Hepatocyte (in vitro differentiated cells): ENCODE data around the gene DEPDC4. TPM values are rescaled to one million over a fixed set of nuclear protein-coding genes. Genes with fewer than 3 reads are reported as not detected.

Experiments used
- DNase-seq: peaks from one replicate; pipeline ENCODE4 v3.0.0-alpha.2; 2016; ENCODE audit warnings: low spot score
- H2AFZ ChIP-seq: fragments of 200-600 bp; sonication (generic); 2 replicates; pipeline ENCODE4 v1.6.0; 2016; ENCODE audit warnings: antibody characterized with exemption, mild to moderate bottlenecking
- H3K27ac ChIP-seq: fragments of 200-600 bp; sonication (generic); 2 replicates; pipeline ENCODE4 v1.5.1; 2016; ENCODE audit warnings: mild to moderate bottlenecking
- H3K27me3 ChIP-seq: fragments of 200-600 bp; sonication (generic); 2 replicates; pipeline ENCODE4 v1.6.1; 2016
- H3K36me3 ChIP-seq: fragments of 200-600 bp; sonication (generic); replicated peaks from 2 replicates; pipeline ENCODE4 v1.5.1; 2016; ENCODE audit warnings: low read depth; ENCODE audit not compliant: insufficient read depth
- H3K4me1 ChIP-seq: fragments of 200-600 bp; sonication (generic); 2 replicates; pipeline ENCODE4 v1.5.1; 2016; ENCODE audit warnings: mild to moderate bottlenecking, moderate library complexity; ENCODE audit not compliant: insufficient read depth
- H3K4me2 ChIP-seq: fragments of 200-600 bp; sonication (generic); 2 replicates; pipeline ENCODE4 v1.6.0; 2016
- H3K4me3 ChIP-seq: fragments of 200-600 bp; sonication (generic); 2 replicates; pipeline ENCODE4 v1.5.1; 2016; ENCODE audit warnings: mild to moderate bottlenecking
- H3K79me2 ChIP-seq: fragments of 200-600 bp; sonication (generic); 2 replicates; pipeline ENCODE4 v1.6.0; 2017; ENCODE audit warnings: mild to moderate bottlenecking
- H3K9me2 ChIP-seq: fragments of 200-600 bp; sonication (generic); replicated peaks from 2 replicates; pipeline ENCODE4 v1.6.0; 2017; ENCODE audit warnings: mild to moderate bottlenecking; ENCODE audit not compliant: insufficient read depth
- H3K9me3 ChIP-seq: fragments of 200-600 bp; sonication (generic); 2 replicates; pipeline ENCODE4 v1.5.1; 2016; ENCODE audit warnings: low read depth, mild to moderate bottlenecking
- H4K20me1 ChIP-seq: fragments of 200-600 bp; sonication (generic); 2 replicates; pipeline ENCODE4 v1.6.0; 2016; ENCODE audit warnings: mild to moderate bottlenecking; ENCODE audit not compliant: insufficient read depth, poor library complexity, severe bottlenecking
- EZH2 ChIP-seq: fragments of 200-600 bp; sonication (generic); IDR thresholded peaks from 2 replicates; pipeline ENCODE4 v1.6.1; 2016; ENCODE audit warnings: antibody characterized with exemption, mild to moderate bottlenecking, borderline replicate concordance
- EZH2phosphoT487 ChIP-seq: fragments of 200-600 bp; sonication (generic); IDR thresholded peaks from one replicate; pipeline ENCODE4 v1.6.1; 2018; ENCODE audit warnings: antibody characterized with exemption, mild to moderate bottlenecking, low read depth, moderate library complexity; ENCODE audit not compliant: unreplicated experiment, severe bottlenecking
- WGBS: methylation state at CpG from one replicate; pipeline ENCODE4 v1.1.6; 2016; ENCODE audit warnings: low lambda C conversion rate; ENCODE audit errors: missing lambda C conversion rate; 5-methylcytosine and 5-hydroxymethylcytosine counted together
- polyA plus RNA-seq: library from polyadenylated mRNA; unstranded; fragments of >200 nt; fragmentation: Nextera tagmentation; extraction: Ambion mirVana; gene quantifications from 2 replicates; pipeline ENCODE4 v1.2.1, GENCODE V29; 2016
- total RNA-seq: library from RNA; depleted of rRNA; stranded (reverse); fragments of >200 nt; gene quantifications from 2 replicates; pipeline ENCODE4 v1.2.3, GENCODE V29; 2014
- TF ChIP-seq, protein P1 (sequence below): fragments of 200-600 bp; sonication (generic); IDR thresholded peaks from 2 replicates; pipeline ENCODE4 v1.5.1; 2016; ENCODE audit warnings: antibody characterized with exemption, mild to moderate bottlenecking; ENCODE audit not compliant: poor library complexity

Gene DEPDC4
- total and polyA plus RNA-seq, 2 experiments from 2014 or later: 0.69 to 1.3 TPM

DNA sequence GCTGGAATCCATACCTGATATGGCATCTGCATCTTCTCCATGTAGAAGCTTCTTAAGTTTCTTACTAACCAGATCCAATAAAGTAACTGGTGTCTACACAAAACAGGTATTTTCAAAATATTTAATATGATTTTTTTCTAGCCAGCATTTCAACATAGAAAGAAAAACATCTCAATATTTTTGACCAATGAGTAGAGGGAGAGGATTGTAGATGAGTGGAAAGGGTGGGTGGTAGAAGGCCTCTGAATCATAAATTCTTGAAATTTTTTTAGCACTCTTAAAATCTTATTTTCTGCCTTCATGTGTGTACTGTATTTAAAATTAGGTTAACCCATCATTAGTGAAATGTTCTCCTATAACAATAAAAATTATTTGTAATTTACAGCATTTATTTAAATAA is 18.0 kb downstream of the DEPDC4 start:
- Histone ChIP-seq H3K36me3 (no peaks in the 10 kb centered on the region), H3K4me2 (no peak overlapping the region), H3K4me3 (no peak overlapping the region), H3K27me3 (no peaks in the 10 kb centered on the region), H3K9me3 (no peaks in the 10 kb centered on the region), H3K9me2 (no peaks in the 10 kb centered on the region), H2AFZ (no peak overlapping the region), H3K4me1 (peaks cover 7% of the 10 kb centered on the region), H4K20me1 (no peaks in the 10 kb centered on the region), H3K79me2 (no peaks in the 10 kb centered on the region), H3K27ac (no peak overlapping the region)
- no peak for DNase-seq
- no peak for TF ChIP-seq EZH2
- TF ChIP-seq, protein P1, sequence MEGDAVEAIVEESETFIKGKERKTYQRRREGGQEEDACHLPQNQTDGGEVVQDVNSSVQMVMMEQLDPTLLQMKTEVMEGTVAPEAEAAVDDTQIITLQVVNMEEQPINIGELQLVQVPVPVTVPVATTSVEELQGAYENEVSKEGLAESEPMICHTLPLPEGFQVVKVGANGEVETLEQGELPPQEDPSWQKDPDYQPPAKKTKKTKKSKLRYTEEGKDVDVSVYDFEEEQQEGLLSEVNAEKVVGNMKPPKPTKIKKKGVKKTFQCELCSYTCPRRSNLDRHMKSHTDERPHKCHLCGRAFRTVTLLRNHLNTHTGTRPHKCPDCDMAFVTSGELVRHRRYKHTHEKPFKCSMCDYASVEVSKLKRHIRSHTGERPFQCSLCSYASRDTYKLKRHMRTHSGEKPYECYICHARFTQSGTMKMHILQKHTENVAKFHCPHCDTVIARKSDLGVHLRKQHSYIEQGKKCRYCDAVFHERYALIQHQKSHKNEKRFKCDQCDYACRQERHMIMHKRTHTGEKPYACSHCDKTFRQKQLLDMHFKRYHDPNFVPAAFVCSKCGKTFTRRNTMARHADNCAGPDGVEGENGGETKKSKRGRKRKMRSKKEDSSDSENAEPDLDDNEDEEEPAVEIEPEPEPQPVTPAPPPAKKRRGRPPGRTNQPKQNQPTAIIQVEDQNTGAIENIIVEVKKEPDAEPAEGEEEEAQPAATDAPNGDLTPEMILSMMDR: no peak
- no peak for TF ChIP-seq EZH2phosphoT487

DNA sequence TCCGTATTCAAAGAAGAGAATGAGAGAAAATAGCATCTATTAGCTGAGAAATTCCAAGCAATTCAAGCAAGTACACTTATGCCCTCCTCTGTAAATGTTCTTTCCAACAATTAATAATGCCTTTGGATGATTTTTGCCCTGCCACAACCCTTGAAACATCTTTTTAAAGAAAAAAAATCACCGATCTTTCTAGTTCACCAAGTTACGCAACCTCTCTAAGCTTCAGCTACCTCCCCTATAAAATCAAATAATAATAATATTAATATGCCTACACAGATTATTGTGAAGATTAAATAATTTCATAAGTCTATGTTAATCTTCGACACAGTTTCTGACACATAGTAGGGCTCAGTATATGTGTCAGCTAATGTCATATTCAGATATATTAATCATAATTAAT is 19.1 kb downstream of the DEPDC4 start:
- H3K9me2 ChIP-seq: no peaks in the 10 kb centered on the region
- H3K4me1 ChIP-seq: peaks cover 7% of the 10 kb centered on the region
- H3K79me2 ChIP-seq: no peaks in the 10 kb centered on the region
- H3K9me3 ChIP-seq: no peaks in the 10 kb centered on the region
- no peak overlapping the region for H3K27ac ChIP-seq
- no peak overlapping the region for H2AFZ ChIP-seq
- no peak overlapping the region for H3K4me2 ChIP-seq
- H3K36me3 ChIP-seq: no peaks in the 10 kb centered on the region
- DNase-seq: no peak
- no peaks in the 10 kb centered on the region for H3K27me3 ChIP-seq
- WGBS: 94% methylated on average over 4 of the region's 4 CpGs
- TF ChIP-seq EZH2 (no peak), EZH2phosphoT487 (no peak)
- TF ChIP-seq, protein P1: no peak
- H3K4me3 ChIP-seq: no peak overlapping the region
- no peaks in the 10 kb centered on the region for H4K20me1 ChIP-seq

DNA sequence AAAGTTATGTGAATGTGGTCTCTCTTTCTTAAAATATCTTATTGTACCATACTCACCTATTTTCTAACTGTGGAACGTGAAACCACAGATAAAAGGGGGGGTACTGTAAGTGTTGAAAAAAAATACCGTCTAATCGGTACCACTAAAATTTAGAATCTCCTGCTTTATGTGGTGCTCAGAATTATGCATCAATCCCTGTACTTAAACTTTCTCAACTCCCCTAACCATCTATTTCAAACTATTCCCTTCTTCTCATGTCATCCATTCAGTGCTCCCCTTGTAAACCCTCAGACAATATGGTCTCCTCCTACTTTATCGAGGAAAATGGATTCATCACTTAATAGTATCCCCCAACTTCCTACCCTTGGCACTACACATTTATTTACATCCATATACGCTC is 23.7 kb downstream of the DEPDC4 start:
- H3K9me3 ChIP-seq: no peaks in the 10 kb centered on the region
- TF ChIP-seq EZH2: no peak
- TF ChIP-seq, protein P1: no peak
- TF ChIP-seq EZH2phosphoT487: no peak
- H4K20me1 ChIP-seq: no peaks in the 10 kb centered on the region

DNA sequence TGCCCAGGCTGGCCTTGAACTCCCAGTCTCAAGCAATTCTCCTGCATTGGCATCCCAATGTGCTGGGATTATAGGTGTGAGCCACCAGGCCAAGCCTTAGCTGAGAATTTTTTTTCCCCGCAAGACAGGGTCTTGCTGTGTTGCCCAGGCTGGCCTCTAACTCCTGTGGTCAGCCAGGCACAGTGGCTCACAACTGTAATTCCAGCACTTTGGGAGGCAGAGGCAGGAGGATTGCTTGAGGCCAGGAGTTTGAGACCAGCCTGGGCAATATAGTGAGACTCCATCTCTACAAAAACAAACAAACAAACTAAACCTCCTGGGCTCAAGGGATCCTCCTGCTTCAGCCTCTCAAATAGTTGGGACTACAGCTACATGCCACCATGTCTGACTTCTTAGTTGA is 27.3 kb downstream of the DEPDC4 start:
- TF ChIP-seq EZH2: no peak
- TF ChIP-seq, protein P1: no peak
- no peak for TF ChIP-seq EZH2phosphoT487

More for the DNA sequence above, 23.7 kb downstream of the DEPDC4 start:
- Histone ChIP-seq H3K36me3 (no peaks in the 10 kb centered on the region), H3K27ac (no peak overlapping the region), H3K9me2 (no peaks in the 10 kb centered on the region), H3K79me2 (no peaks in the 10 kb centered on the region), H2AFZ (no peak overlapping the region), H3K4me1 (no peaks in the 10 kb centered on the region), H3K4me3 (no peak overlapping the region), H3K4me2 (no peak overlapping the region), H3K27me3 (no peaks in the 10 kb centered on the region)
- 84% methylated on average over 5 of the region's 5 CpGs for WGBS
- DNase-seq: no peak

More for the DNA sequence above, 27.3 kb downstream of the DEPDC4 start:
- 100% methylated on average over 1 of the region's 1 CpG for WGBS
- Histone ChIP-seq H4K20me1 (no peaks in the 10 kb centered on the region), H3K9me3 (no peaks in the 10 kb centered on the region), H2AFZ (no peak overlapping the region), H3K36me3 (no peaks in the 10 kb centered on the region), H3K4me1 (no peaks in the 10 kb centered on the region), H3K27me3 (no peaks in the 10 kb centered on the region), H3K9me2 (no peaks in the 10 kb centered on the region), H3K27ac (no peak overlapping the region), H3K79me2 (no peaks in the 10 kb centered on the region), H3K4me2 (no peak overlapping the region), H3K4me3 (no peak overlapping the region)
- no peak for DNase-seq
